ENCODE data around the gene EPM2A.

DNA sequence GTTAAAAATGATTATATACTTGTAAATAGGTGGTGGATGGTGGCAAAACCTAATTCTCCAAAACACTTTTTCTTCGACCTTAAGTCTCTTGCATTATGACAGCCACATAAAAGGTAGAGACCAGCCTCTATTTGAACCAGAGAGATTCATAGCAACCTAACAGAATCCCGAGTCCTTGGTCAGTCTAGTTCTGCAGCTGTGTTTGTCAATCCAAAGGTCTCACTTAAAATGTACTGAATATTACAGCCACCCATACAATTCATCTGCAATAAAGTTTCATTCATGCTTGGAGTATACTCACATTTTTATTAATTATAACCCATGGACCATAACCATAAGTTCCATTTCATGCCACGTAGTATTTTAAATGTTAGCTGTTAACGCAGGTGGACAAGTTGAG, 87.2 kb downstream of the EPM2A start:
- TF ChIP-seq, protein P1, sequence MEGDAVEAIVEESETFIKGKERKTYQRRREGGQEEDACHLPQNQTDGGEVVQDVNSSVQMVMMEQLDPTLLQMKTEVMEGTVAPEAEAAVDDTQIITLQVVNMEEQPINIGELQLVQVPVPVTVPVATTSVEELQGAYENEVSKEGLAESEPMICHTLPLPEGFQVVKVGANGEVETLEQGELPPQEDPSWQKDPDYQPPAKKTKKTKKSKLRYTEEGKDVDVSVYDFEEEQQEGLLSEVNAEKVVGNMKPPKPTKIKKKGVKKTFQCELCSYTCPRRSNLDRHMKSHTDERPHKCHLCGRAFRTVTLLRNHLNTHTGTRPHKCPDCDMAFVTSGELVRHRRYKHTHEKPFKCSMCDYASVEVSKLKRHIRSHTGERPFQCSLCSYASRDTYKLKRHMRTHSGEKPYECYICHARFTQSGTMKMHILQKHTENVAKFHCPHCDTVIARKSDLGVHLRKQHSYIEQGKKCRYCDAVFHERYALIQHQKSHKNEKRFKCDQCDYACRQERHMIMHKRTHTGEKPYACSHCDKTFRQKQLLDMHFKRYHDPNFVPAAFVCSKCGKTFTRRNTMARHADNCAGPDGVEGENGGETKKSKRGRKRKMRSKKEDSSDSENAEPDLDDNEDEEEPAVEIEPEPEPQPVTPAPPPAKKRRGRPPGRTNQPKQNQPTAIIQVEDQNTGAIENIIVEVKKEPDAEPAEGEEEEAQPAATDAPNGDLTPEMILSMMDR (conservative IDR thresholded peaks at IDR 0.05) = no peak
- TF ChIP-seq ZFX (IDR thresholded peaks at IDR 0.05) = no peak

Data from C4-2B (cell line).